Bronchial epithelial cell (primary cell): ENCODE results near the gene ACTR3. TPM values are rescaled to one million over a fixed set of nuclear protein-coding genes. Genes with fewer than 3 reads are reported as not detected.

Source experiments
- DNase-seq: peaks from one replicate; pipeline ENCODE4 v3.0.0-alpha.2; 2010; ENCODE audit warnings: low read depth
- FAIRE-seq: peaks from 2 replicates; lab custom pipeline; 2011; peaks lifted over from hg19 to GRCh38; lab: Jason Lieb, UNC
- H3K27me3 ChIP-seq: 2 replicates; pipeline ENCODE4 v1.5.1; 2011; ENCODE audit warnings: low read length; ENCODE audit not compliant: control insufficient read depth, insufficient read depth
- H3K36me3 ChIP-seq: 2 replicates; pipeline ENCODE4 v1.5.1; 2011; ENCODE audit warnings: low read length; ENCODE audit not compliant: control insufficient read depth, insufficient read depth
- H3K4me3 ChIP-seq: 2 replicates; pipeline ENCODE4 v1.5.1; 2011; ENCODE audit warnings: mild to moderate bottlenecking, low read depth, low read length, control low read depth
- total RNA-seq: library from RNA; depleted of rRNA; stranded (reverse); fragments of >200 nt; gene quantifications from 2 replicates; pipeline ENCODE4 v1.2.1, GENCODE V29; 2014
- TF ChIP-seq, protein P1 (sequence below): IDR thresholded peaks from 2 replicates; pipeline ENCODE4 v1.5.1; 2011; ENCODE audit warnings: mild to moderate bottlenecking, moderate library complexity, low read length, control low read depth, inconsistent platforms; ENCODE audit not compliant: insufficient read depth, severe bottlenecking

ACTR3 gene
- total RNA-seq, 1 donor from 2014 or later: 214 TPM

DNA sequence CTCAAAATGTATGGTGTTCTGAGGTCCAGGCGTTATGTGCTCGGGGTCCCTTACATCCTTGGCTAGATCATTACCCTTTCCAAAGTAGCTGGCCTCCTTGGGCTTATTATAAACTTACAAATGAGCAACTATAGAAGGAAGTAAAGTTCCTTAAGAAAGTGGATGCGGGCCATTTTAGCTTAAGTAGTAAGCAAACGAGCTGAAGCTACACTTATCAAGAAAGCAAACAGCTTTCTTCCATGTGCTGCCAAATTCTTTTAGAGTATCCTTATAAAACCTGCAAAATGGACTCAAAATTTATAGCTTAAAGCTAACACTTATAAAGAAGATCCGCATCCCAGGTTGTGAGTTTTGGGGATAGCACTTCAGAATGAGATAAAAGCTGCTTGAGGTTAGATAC lies 75.3 kb downstream of the ACTR3 start:
- Histone ChIP-seq H3K27me3 (no peaks in the 10 kb centered on the region), H3K36me3 (peaks cover 5% of the 10 kb centered on the region), H3K4me3 (no peak overlapping the region)
- FAIRE-seq (no peak), DNase-seq (no peak)
- TF ChIP-seq, protein P1, sequence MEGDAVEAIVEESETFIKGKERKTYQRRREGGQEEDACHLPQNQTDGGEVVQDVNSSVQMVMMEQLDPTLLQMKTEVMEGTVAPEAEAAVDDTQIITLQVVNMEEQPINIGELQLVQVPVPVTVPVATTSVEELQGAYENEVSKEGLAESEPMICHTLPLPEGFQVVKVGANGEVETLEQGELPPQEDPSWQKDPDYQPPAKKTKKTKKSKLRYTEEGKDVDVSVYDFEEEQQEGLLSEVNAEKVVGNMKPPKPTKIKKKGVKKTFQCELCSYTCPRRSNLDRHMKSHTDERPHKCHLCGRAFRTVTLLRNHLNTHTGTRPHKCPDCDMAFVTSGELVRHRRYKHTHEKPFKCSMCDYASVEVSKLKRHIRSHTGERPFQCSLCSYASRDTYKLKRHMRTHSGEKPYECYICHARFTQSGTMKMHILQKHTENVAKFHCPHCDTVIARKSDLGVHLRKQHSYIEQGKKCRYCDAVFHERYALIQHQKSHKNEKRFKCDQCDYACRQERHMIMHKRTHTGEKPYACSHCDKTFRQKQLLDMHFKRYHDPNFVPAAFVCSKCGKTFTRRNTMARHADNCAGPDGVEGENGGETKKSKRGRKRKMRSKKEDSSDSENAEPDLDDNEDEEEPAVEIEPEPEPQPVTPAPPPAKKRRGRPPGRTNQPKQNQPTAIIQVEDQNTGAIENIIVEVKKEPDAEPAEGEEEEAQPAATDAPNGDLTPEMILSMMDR: no peak

DNA sequence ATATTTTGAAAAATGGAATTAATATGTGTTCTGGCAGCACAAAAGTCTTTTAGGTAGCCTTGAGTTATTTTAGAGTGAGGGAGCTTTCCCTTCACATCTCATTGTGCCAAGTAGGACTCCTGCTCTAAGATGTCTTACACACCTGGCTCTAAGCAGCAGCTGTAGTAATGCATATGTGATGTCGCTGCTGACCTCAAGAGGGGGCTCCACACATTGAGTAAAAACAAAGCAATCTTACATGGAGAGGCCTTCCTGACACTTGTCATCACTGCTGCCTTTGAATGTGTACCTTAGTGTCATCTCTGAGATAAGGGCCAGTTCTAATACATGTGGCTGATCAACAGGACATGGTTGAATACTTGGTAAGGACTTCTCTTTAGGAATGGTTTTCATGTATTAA lies 75.8 kb downstream of the ACTR3 start:
- TF ChIP-seq, protein P1: peak; percentile 64
- peak; percentile 62 for DNase-seq
- no peak for FAIRE-seq
- Histone ChIP-seq H3K4me3 (no peak overlapping the region), H3K36me3 (peaks cover 8% of the 10 kb centered on the region), H3K27me3 (no peaks in the 10 kb centered on the region)

DNA sequence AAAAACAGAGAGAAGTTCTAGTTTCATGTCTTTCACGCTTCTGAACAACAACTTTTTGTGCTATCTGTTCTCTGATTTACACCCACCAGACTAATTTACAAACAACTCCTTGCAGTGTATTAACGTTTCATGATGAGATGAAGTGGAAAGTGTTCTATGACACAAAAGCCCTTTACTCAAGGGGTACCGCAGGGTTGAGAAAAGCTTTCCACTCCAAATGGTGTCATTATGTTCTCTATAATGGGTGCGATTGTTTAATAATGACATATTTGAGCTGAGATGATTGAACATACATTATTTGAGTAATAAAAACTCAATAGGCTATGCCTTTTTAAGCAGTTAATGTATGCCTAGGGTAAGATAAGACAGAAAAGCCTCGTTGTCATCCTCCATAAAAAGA lies 76.3 kb downstream of the ACTR3 start:
- DNase-seq (no peak), FAIRE-seq (no peak)
- H3K27me3 ChIP-seq: no peaks in the 10 kb centered on the region
- no peak overlapping the region for H3K4me3 ChIP-seq
- TF ChIP-seq, protein P1: no peak
- H3K36me3 ChIP-seq: peaks cover 9% of the 10 kb centered on the region

DNA sequence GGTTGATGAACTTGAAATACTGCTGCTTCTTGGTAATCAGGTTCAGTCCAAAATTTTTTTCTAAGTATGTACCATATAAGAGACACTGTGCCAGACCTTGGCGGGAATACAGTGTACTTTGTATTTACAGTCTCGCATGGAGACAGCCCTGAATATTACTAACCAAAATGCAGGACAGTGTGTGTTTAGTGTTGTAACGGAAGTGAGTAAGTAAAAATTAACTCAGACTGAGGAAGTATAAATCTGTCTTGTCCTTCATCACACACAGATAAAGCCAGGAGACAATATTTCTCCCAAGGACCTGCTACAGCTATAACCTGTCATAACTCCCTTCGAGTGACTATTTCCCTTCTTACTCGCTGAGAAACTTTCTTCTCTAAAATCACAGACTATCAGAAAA lies 76.9 kb downstream of the ACTR3 start:
- peak; percentile 59 for DNase-seq
- no peaks in the 10 kb centered on the region for H3K27me3 ChIP-seq
- TF ChIP-seq, protein P1: no peak
- peaks cover 12% of the 10 kb centered on the region for H3K36me3 ChIP-seq
- no peak for FAIRE-seq
- H3K4me3 ChIP-seq: no peak overlapping the region

DNA sequence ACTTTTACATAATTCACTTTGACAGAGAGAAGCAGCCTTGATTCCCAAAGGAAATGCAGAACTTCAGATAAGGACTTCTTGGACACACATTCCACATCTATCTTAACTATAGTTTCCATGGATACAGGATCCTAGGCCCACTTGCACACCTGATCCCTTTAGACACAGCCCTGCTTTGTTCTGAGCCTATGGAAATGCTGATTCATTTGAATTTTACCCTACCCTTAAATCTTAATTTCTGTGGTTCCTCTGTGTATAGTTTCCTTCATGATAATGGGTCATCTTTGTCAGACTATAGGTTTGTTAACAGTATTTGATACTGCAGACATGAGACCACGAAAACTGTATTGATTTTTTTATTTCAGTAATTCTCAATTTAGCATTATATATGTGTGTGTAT lies 77.4 kb downstream of the ACTR3 start:
- peaks cover 12% of the 10 kb centered on the region for H3K36me3 ChIP-seq
- no peak for FAIRE-seq
- no peak for DNase-seq
- H3K4me3 ChIP-seq: no peak overlapping the region
- H3K27me3 ChIP-seq: no peaks in the 10 kb centered on the region
- TF ChIP-seq, protein P1: no peak

DNA sequence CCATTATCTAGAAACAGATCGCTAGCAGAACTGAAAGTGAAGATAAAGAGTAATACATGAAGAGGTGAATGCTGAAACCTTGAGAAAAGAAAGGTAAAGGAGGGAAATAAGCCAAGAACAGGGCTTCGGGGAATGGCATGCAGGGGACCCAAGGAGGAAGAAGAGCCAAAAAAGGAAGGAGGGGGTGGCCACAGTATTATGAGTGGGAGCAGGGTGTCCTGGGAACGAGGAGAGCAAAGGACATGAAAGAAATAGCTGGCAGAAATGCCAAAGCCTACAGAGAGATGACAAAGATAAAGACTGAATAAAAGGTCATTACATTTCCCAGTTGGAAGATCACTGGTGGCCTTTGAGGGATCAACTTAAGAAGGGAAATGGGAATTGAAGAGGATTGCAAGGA lies 82.9 kb downstream of the ACTR3 start:
- DNase-seq (no peak), FAIRE-seq (no peak)
- no peak overlapping the region for H3K4me3 ChIP-seq
- H3K27me3 ChIP-seq: no peaks in the 10 kb centered on the region
- TF ChIP-seq, protein P1: no peak
- H3K36me3 ChIP-seq: peaks cover 13% of the 10 kb centered on the region
